ENCODE data around the gene LIN7B.

LIN7B gene

DNA sequence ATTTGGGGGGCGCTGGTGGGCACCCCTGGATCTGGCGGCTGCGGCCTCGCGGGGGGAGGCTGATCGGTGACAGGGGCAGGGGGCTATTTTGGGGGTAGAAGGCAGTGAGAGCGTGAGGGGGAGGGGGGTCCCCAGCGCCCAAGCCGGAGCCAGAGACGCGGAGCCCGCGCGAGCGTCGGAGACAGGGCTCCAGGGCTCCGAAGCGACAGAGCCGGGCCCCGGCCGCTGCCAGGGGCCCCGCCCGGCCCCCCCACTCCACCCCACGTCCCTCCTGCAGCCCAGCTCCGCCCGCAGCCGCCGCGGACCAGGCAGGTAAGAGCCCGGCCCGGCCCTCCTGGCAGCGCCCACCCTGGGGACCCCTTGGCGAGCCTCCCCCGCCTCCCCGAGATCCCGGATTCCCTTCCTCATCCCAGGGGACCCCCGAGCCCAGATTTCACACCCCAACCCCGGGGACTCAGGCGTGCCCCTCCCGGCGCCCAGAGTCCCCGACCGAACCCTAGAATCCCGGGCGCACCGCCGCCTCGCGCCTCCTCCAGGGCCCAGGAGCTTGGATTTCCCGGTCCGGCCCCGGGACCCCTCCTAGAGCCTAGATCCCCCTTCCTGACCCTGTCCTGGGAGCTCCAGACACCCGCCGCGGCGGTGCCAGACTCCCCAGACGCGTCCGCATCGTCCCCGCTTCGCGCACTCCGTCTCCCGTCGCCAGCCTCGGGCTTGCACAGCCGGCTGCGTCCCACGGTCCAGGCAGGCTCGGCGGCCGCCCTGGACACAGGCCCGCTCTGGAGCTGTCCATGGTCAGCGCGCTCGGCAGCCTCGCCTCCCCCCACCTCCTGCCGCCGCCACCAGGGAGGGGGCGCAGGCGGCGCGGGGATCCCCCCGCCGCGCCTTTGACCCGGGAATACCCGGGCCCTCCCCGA is 5.5 kb downstream of the LIN7B start, which contains the start of gene PPFIA3 (continued):
- TF ChIP-seq ZNF433 (tag by site-specific recombination; IDR thresholded peaks at IDR 0.05; ENCODE audit: low read depth): no peak
- no peak for TF ChIP-seq ZNF626 (tag by site-specific recombination; IDR thresholded peaks at IDR 0.05)
- TF ChIP-seq ZNF529 (tag by site-specific recombination; IDR thresholded peaks at IDR 0.05; ENCODE audit: insufficient replicate concordance): no peak
- TF ChIP-seq ZNF549 (tag by site-specific recombination; IDR thresholded peaks at IDR 0.05): no peak
- TF ChIP-seq, protein P1, sequence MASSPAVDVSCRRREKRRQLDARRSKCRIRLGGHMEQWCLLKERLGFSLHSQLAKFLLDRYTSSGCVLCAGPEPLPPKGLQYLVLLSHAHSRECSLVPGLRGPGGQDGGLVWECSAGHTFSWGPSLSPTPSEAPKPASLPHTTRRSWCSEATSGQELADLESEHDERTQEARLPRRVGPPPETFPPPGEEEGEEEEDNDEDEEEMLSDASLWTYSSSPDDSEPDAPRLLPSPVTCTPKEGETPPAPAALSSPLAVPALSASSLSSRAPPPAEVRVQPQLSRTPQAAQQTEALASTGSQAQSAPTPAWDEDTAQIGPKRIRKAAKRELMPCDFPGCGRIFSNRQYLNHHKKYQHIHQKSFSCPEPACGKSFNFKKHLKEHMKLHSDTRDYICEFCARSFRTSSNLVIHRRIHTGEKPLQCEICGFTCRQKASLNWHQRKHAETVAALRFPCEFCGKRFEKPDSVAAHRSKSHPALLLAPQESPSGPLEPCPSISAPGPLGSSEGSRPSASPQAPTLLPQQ (tag by site-specific recombination; IDR thresholded peaks at IDR 0.05): peak; percentile 92
- no peak for TF ChIP-seq ZNF48 (tag by site-specific recombination; IDR thresholded peaks at IDR 0.05)
- 0 out of 2 replicates have a peak, but pooled peaks have one; percentile 25 for TF ChIP-seq KLF16 (tag by site-specific recombination; IDR thresholded peaks at IDR 0.05)
- peak; percentile 78 for TF ChIP-seq ZNF335 (tag by site-specific recombination; conservative IDR thresholded peaks at IDR 0.05)
- TF ChIP-seq, protein P2, sequence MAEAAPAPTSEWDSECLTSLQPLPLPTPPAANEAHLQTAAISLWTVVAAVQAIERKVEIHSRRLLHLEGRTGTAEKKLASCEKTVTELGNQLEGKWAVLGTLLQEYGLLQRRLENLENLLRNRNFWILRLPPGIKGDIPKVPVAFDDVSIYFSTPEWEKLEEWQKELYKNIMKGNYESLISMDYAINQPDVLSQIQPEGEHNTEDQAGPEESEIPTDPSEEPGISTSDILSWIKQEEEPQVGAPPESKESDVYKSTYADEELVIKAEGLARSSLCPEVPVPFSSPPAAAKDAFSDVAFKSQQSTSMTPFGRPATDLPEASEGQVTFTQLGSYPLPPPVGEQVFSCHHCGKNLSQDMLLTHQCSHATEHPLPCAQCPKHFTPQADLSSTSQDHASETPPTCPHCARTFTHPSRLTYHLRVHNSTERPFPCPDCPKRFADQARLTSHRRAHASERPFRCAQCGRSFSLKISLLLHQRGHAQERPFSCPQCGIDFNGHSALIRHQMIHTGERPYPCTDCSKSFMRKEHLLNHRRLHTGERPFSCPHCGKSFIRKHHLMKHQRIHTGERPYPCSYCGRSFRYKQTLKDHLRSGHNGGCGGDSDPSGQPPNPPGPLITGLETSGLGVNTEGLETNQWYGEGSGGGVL (tag by site-specific recombination; IDR thresholded peaks at IDR 0.05): peak; percentile 64; the same call in 1 of the 2 replicates
- TF ChIP-seq, protein P3, sequence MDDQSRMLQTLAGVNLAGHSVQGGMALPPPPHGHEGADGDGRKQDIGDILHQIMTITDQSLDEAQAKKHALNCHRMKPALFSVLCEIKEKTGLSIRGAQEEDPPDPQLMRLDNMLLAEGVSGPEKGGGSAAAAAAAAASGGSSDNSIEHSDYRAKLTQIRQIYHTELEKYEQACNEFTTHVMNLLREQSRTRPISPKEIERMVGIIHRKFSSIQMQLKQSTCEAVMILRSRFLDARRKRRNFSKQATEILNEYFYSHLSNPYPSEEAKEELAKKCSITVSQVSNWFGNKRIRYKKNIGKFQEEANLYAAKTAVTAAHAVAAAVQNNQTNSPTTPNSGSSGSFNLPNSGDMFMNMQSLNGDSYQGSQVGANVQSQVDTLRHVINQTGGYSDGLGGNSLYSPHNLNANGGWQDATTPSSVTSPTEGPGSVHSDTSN (CRISPR knock-in tag; IDR thresholded peaks at IDR 0.05): peak; percentile 68; the same call in 1 of the 2 replicates
- TF ChIP-seq GLIS2 (tag by site-specific recombination; IDR thresholded peaks at IDR 0.05): peak; percentile 61
- TF ChIP-seq, protein P4, sequence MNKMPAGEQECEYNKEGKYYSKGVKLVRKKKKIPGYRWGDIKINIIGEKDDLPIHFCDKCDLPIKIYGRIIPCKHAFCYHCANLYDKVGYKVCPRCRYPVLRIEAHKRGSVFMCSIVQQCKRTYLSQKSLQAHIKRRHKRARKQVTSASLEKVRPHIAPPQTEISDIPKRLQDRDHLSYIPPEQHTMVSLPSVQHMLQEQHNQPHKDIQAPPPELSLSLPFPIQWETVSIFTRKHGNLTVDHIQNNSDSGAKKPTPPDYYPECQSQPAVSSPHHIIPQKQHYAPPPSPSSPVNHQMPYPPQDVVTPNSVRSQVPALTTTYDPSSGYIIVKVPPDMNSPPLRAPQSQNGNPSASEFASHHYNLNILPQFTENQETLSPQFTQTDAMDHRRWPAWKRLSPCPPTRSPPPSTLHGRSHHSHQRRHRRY (tag by site-specific recombination; IDR thresholded peaks at IDR 0.05): no peak
- TF ChIP-seq, protein P5, sequence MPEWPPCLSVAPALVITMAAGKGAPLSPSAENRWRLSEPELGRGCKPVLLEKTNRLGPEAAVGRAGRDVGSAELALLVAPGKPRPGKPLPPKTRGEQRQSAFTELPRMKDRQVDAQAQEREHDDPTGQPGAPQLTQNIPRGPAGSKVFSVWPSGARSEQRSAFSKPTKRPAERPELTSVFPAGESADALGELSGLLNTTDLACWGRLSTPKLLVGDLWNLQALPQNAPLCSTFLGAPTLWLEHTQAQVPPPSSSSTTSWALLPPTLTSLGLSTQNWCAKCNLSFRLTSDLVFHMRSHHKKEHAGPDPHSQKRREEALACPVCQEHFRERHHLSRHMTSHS (tag by site-specific recombination; IDR thresholded peaks at IDR 0.05): no peak

DNA sequence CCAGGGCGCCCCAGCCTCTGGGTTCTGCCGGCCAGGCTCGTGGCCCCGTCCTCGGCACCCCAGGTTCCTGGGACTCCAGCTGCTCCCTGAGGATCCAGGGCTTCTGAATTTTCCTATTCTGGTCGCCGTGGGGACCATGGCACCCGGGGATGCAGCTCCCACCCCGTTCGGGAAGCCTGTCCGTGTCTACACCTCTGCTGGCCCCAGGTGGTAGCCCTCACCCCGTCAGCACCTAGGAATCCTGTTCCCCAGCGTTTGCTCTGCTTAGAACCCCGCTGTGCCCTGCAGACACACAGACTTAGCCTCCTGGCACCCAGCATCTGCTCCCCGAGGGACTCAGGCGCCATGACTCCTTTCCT is 6.1 kb downstream of the LIN7B start:
- no peaks in the 10 kb centered on the region for H3K9me3 ChIP-seq (ENCODE audit: control insufficient read depth, insufficient read depth, low read depth, low read length)
- H3K36me3 ChIP-seq (ENCODE audit: control insufficient read depth in 2 of 2, insufficient read depth in 1 of 2, low read length in 2 of 2): peaks cover 0 to 9% of the 10 kb centered on the region in 2 experiments; a peak in 2 of 3 replicates
- POLR2A ChIA-PET: interaction anchor here (0.8 to 1.6 kb wide), 5 partner anchors 8 to 30 kb away, joined by 3 to 8 read pairs (median 6); no protein-coding TSS in a partner anchor
- H3K4me3 ChIP-seq (ENCODE audit: low read depth, low read length): no peak overlapping the region
- H3K4me1 ChIP-seq (ENCODE audit: control insufficient read depth, insufficient read depth, low read length): peaks cover 5% of the 10 kb centered on the region; the same call in 1 of the 2 replicates
- CTCF ChIA-PET: interaction anchor here (0.7 to 2.9 kb wide), 5 partner anchors 23 to 181 kb away, joined by 4 to 15 read pairs (median 10); no protein-coding TSS in a partner anchor
- TF ChIP-seq ZBTB20 (tag by site-specific recombination; IDR thresholded peaks at IDR 0.05) (peak; percentile 8; the same call in 1 of the 2 replicates), ZIC2 (tag by site-specific recombination; IDR thresholded peaks at IDR 0.05) (peak; percentile 47), ZBTB8A (tag by site-specific recombination; IDR thresholded peaks at IDR 0.05) (no peak)
- TF ChIP-seq, protein P6, sequence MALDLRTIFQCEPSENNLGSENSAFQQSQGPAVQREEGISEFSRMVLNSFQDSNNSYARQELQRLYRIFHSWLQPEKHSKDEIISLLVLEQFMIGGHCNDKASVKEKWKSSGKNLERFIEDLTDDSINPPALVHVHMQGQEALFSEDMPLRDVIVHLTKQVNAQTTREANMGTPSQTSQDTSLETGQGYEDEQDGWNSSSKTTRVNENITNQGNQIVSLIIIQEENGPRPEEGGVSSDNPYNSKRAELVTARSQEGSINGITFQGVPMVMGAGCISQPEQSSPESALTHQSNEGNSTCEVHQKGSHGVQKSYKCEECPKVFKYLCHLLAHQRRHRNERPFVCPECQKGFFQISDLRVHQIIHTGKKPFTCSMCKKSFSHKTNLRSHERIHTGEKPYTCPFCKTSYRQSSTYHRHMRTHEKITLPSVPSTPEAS (tag by site-specific recombination; IDR thresholded peaks at IDR 0.05): no peak
- no peak overlapping the region for H3K27ac ChIP-seq (ENCODE audit: extremely low read depth, low read depth, low read length)

All from HEK293 (cell line).